ENCODE data around the gene STXBP6.
A peak's percentile ranks its signal among the peaks of the same experiment; 100 is the strongest.

Gene STXBP6

GRCh38 chr14:25049568-25050268 is at the start of gene STXBP6:
Gene STXBP6 (minus strand): TSS chr14:25050147. CDS start chr14:24974818, 75,329 bp downstream.
- Histone ChIP-seq H3K36me3 (ENCODE audit: control insufficient read depth in 1 of 2, insufficient read depth in 2 of 2, low read length in 2 of 2) (no peaks in the 10 kb centered on the region), H3K4me1 (ENCODE audit: control insufficient read depth in 1 of 2, insufficient read depth in 2 of 2, low read length in 2 of 2) (peaks cover 4 to 14% of the 10 kb centered on the region in 2 donors), H3K4me3 (ENCODE audit: low read depth in 1 of 2, low read length in 2 of 2) (peak within 1 kb of the TSS; percentile 73 to 82), H3K27ac (ENCODE audit: low read length) (peak within 1 kb of the TSS; percentile 50), H3K27me3 (ENCODE audit: low read depth, low read length) (no peaks in the 10 kb centered on the region), H3K9me3 (ENCODE audit: control insufficient read depth in 1 of 2, low read length in 2 of 2) (no peaks in the 10 kb centered on the region)

- Histone ChIP-seq H3K4me1 (ENCODE audit: control insufficient read depth in 1 of 2, insufficient read depth in 2 of 2, low read length in 2 of 2) (no peaks in the 10 kb centered on the region), H3K27me3 (ENCODE audit: low read depth, low read length) (peaks cover 3% of the 10 kb centered on the region), H3K27ac (ENCODE audit: low read length) (no peak overlapping the region), H3K36me3 (ENCODE audit: control insufficient read depth in 1 of 2, insufficient read depth in 2 of 2, low read length in 2 of 2) (no peaks in the 10 kb centered on the region), H3K9me3 (ENCODE audit: control insufficient read depth in 1 of 2, low read length in 2 of 2) (no peaks in the 10 kb centered on the region), H3K4me3 (ENCODE audit: low read depth in 1 of 2, low read length in 2 of 2) (no peak overlapping the region)
Measured at GRCh38 chr14:25097120-25097519, 47.2 kb upstream of the STXBP6 start.

GRCh38 chr14:25095736-25096437 is 45.9 kb upstream of the STXBP6 start:
- H3K27me3 ChIP-seq (ENCODE audit: low read depth, low read length): peaks cover 3% of the 10 kb centered on the region
- H3K27ac ChIP-seq (ENCODE audit: low read length): no peak overlapping the region
- no peaks in the 10 kb centered on the region for H3K36me3 ChIP-seq (ENCODE audit: control insufficient read depth in 1 of 2, insufficient read depth in 2 of 2, low read length in 2 of 2)
- no peak overlapping the region for H3K4me3 ChIP-seq (ENCODE audit: low read depth in 1 of 2, low read length in 2 of 2)
- H3K4me1 ChIP-seq (ENCODE audit: control insufficient read depth in 1 of 2, insufficient read depth in 2 of 2, low read length in 2 of 2): no peaks in the 10 kb centered on the region
- no peaks in the 10 kb centered on the region for H3K9me3 ChIP-seq (ENCODE audit: control insufficient read depth in 1 of 2, low read length in 2 of 2)

- H3K4me1 ChIP-seq (ENCODE audit: control insufficient read depth in 1 of 2, insufficient read depth in 2 of 2, low read length in 2 of 2): no peaks in the 10 kb centered on the region
- H3K36me3 ChIP-seq (ENCODE audit: control insufficient read depth in 1 of 2, insufficient read depth in 2 of 2, low read length in 2 of 2): no peaks in the 10 kb centered on the region
- peaks cover 3% of the 10 kb centered on the region for H3K27me3 ChIP-seq (ENCODE audit: low read depth, low read length)
- no peak overlapping the region for H3K4me3 ChIP-seq (ENCODE audit: low read depth in 1 of 2, low read length in 2 of 2)
- H3K9me3 ChIP-seq (ENCODE audit: control insufficient read depth in 1 of 2, low read length in 2 of 2): no peaks in the 10 kb centered on the region
- no peak overlapping the region for H3K27ac ChIP-seq (ENCODE audit: low read length)
Measured at GRCh38 chr14:25094171-25094907, 44.4 kb upstream of the STXBP6 start.

- no peak overlapping the region for H3K4me3 ChIP-seq (ENCODE audit: low read depth in 1 of 2, low read length in 2 of 2)
- no peaks in the 10 kb centered on the region for H3K9me3 ChIP-seq (ENCODE audit: control insufficient read depth in 1 of 2, low read length in 2 of 2)
- H3K4me1 ChIP-seq (ENCODE audit: control insufficient read depth in 1 of 2, insufficient read depth in 2 of 2, low read length in 2 of 2): no peaks in the 10 kb centered on the region
- H3K27ac ChIP-seq (ENCODE audit: low read length): no peak overlapping the region
- H3K36me3 ChIP-seq (ENCODE audit: control insufficient read depth in 1 of 2, insufficient read depth in 2 of 2, low read length in 2 of 2): no peaks in the 10 kb centered on the region
- peaks cover 3% of the 10 kb centered on the region for H3K27me3 ChIP-seq (ENCODE audit: low read depth, low read length)
Measured at GRCh38 chr14:25092258-25092740, 42.4 kb upstream of the STXBP6 start.

GRCh38 chr14:25090716-25091454 is 40.9 kb upstream of the STXBP6 start:
- peaks cover 0 to 4% of the 10 kb centered on the region in 2 donors for H3K4me1 ChIP-seq (ENCODE audit: control insufficient read depth in 1 of 2, insufficient read depth in 2 of 2, low read length in 2 of 2)
- no peak overlapping the region for H3K4me3 ChIP-seq (ENCODE audit: low read depth in 1 of 2, low read length in 2 of 2)
- H3K36me3 ChIP-seq (ENCODE audit: control insufficient read depth in 1 of 2, insufficient read depth in 2 of 2, low read length in 2 of 2): no peaks in the 10 kb centered on the region
- no peaks in the 10 kb centered on the region for H3K9me3 ChIP-seq (ENCODE audit: control insufficient read depth in 1 of 2, low read length in 2 of 2)
- peaks cover 3% of the 10 kb centered on the region for H3K27me3 ChIP-seq (ENCODE audit: low read depth, low read length)
- H3K27ac ChIP-seq (ENCODE audit: low read length): no peak overlapping the region

- no peaks in the 10 kb centered on the region for H3K36me3 ChIP-seq (ENCODE audit: control insufficient read depth in 1 of 2, insufficient read depth in 2 of 2, low read length in 2 of 2)
- H3K4me1 ChIP-seq (ENCODE audit: control insufficient read depth in 1 of 2, insufficient read depth in 2 of 2, low read length in 2 of 2): peaks cover 0 to 4% of the 10 kb centered on the region in 2 donors
- H3K27me3 ChIP-seq (ENCODE audit: low read depth, low read length): peaks cover 3% of the 10 kb centered on the region
- no peak overlapping the region for H3K27ac ChIP-seq (ENCODE audit: low read length)
- H3K9me3 ChIP-seq (ENCODE audit: control insufficient read depth in 1 of 2, low read length in 2 of 2): no peaks in the 10 kb centered on the region
- H3K4me3 ChIP-seq (ENCODE audit: low read depth in 1 of 2, low read length in 2 of 2): no peak overlapping the region
Measured at GRCh38 chr14:25090256-25090655, 40.3 kb upstream of the STXBP6 start.

- no peak overlapping the region for H3K4me3 ChIP-seq (ENCODE audit: low read depth in 1 of 2, low read length in 2 of 2)
- peaks cover 0 to 4% of the 10 kb centered on the region in 2 donors for H3K4me1 ChIP-seq (ENCODE audit: control insufficient read depth in 1 of 2, insufficient read depth in 2 of 2, low read length in 2 of 2)
- H3K36me3 ChIP-seq (ENCODE audit: control insufficient read depth in 1 of 2, insufficient read depth in 2 of 2, low read length in 2 of 2): no peaks in the 10 kb centered on the region
- no peak overlapping the region for H3K27ac ChIP-seq (ENCODE audit: low read length)
- no peaks in the 10 kb centered on the region for H3K27me3 ChIP-seq (ENCODE audit: low read depth, low read length)
- no peaks in the 10 kb centered on the region for H3K9me3 ChIP-seq (ENCODE audit: control insufficient read depth in 1 of 2, low read length in 2 of 2)
Measured at GRCh38 chr14:25089496-25089895, 39.5 kb upstream of the STXBP6 start.

GRCh38 chr14:25086821-25087396 is 37.0 kb upstream of the STXBP6 start:
- Histone ChIP-seq H3K9me3 (ENCODE audit: control insufficient read depth in 1 of 2, low read length in 2 of 2) (no peaks in the 10 kb centered on the region), H3K36me3 (ENCODE audit: control insufficient read depth in 1 of 2, insufficient read depth in 2 of 2, low read length in 2 of 2) (no peaks in the 10 kb centered on the region), H3K4me3 (ENCODE audit: low read depth in 1 of 2, low read length in 2 of 2) (no peak overlapping the region), H3K27me3 (ENCODE audit: low read depth, low read length) (no peaks in the 10 kb centered on the region), H3K27ac (ENCODE audit: low read length) (no peak overlapping the region), H3K4me1 (ENCODE audit: control insufficient read depth in 1 of 2, insufficient read depth in 2 of 2, low read length in 2 of 2) (peaks cover 0 to 4% of the 10 kb centered on the region in 2 donors)

GRCh38 chr14:25086081-25086480 is 36.1 kb upstream of the STXBP6 start:
- no peaks in the 10 kb centered on the region for H3K9me3 ChIP-seq (ENCODE audit: control insufficient read depth in 1 of 2, low read length in 2 of 2)
- peaks cover 0 to 4% of the 10 kb centered on the region in 2 donors for H3K4me1 ChIP-seq (ENCODE audit: control insufficient read depth in 1 of 2, insufficient read depth in 2 of 2, low read length in 2 of 2)
- H3K27ac ChIP-seq (ENCODE audit: low read length): no peak overlapping the region
- H3K36me3 ChIP-seq (ENCODE audit: control insufficient read depth in 1 of 2, insufficient read depth in 2 of 2, low read length in 2 of 2): no peaks in the 10 kb centered on the region
- no peak overlapping the region for H3K4me3 ChIP-seq (ENCODE audit: low read depth in 1 of 2, low read length in 2 of 2)
- H3K27me3 ChIP-seq (ENCODE audit: low read depth, low read length): no peaks in the 10 kb centered on the region

Data from muscle layer of duodenum (tissue), 2 donors.